Endometrial microvascular endothelial cells (primary cell): Measurements from ENCODE around the gene CCDC3. TPM values are rescaled to one million over a fixed set of nuclear protein-coding genes. Genes with fewer than 3 reads are reported as not detected.

Experiments used
- in situ Hi-C: cut with HindIII; loops from 2 replicates; pipeline ENCODE4 v1.10.0; 2017; ENCODE audit warnings: low sequenced_read_pairs, low pct_unique_long_range_greater_than_20kb; ENCODE audit errors: inconsistent ontology term
- total RNA-seq: library from RNA; depleted of rRNA; stranded (reverse); fragments of >200 nt; gene quantifications from one replicate; pipeline ENCODE4 v1.2.3, GENCODE V29; 2015; ENCODE audit errors: inconsistent ontology term

Gene CCDC3
- total RNA-seq, 1 donor from 2014 or later = 1.4 TPM

- in situ Hi-C loops = no loop called here
Observed at GRCh38 chr10:12940791-12941190, 60.7 kb downstream of the CCDC3 start.

- in situ Hi-C loops = no loop called here
Observed at GRCh38 chr10:12938271-12938670, 63.2 kb downstream of the CCDC3 start.

GRCh38 chr10:12937527-12937926 is 64.0 kb downstream of the CCDC3 start:
- in situ Hi-C loops = no loop called here

- in situ Hi-C loops = no loop called here
Observed at GRCh38 chr10:12934777-12935176, 66.7 kb downstream of the CCDC3 start.

GRCh38 chr10:12929381-12929780 is 72.1 kb downstream of the CCDC3 start:
- in situ Hi-C loops = no loop called here

- in situ Hi-C loops = no loop called here
Observed at GRCh38 chr10:12928571-12928970, 72.9 kb downstream of the CCDC3 start.

GRCh38 chr10:12927896-12928295 is 73.6 kb downstream of the CCDC3 start:
- in situ Hi-C loops = no loop called here

- in situ Hi-C loops = no loop called here
Observed at GRCh38 chr10:12925845-12926244, 75.7 kb downstream of the CCDC3 start.

- in situ Hi-C loops = no loop called here
Observed at GRCh38 chr10:12924911-12925310, 76.6 kb downstream of the CCDC3 start.

- in situ Hi-C loops = no loop called here
Observed at GRCh38 chr10:12922117-12922900, 79.2 kb downstream of the CCDC3 start.

- in situ Hi-C loops = no loop called here
Observed at GRCh38 chr10:12921163-12921562, 80.3 kb downstream of the CCDC3 start.

- in situ Hi-C loops = no loop called here
Observed at GRCh38 chr10:12919574-12919973, 81.9 kb downstream of the CCDC3 start.

GRCh38 chr10:12916587-12916986 is 84.9 kb downstream of the CCDC3 start:
- in situ Hi-C loops = no loop called here

GRCh38 chr10:12915637-12916168 is 85.8 kb downstream of the CCDC3 start:
- in situ Hi-C loops = no loop called here

- in situ Hi-C loops = no loop called here
Observed at GRCh38 chr10:12914111-12914510, 87.4 kb downstream of the CCDC3 start.

- in situ Hi-C loops = no loop called here
Observed at GRCh38 chr10:12911795-12912194, 89.7 kb downstream of the CCDC3 start.

GRCh38 chr10:12910835-12911234 is 90.7 kb downstream of the CCDC3 start:
- in situ Hi-C loops = no loop called here

- in situ Hi-C loops = no loop called here
Observed at GRCh38 chr10:12909836-12910185, 91.7 kb downstream of the CCDC3 start.

GRCh38 chr10:12909182-12909835 is 92.2 kb downstream of the CCDC3 start:
- in situ Hi-C loops = no loop called here

GRCh38 chr10:12908773-12909172 is 92.7 kb downstream of the CCDC3 start:
- in situ Hi-C loops = no loop called here
